GM12878 (cell line): ENCODE measurements around the gene SLC16A9. TPM values are rescaled to one million over a fixed set of nuclear protein-coding genes. Genes with fewer than 3 reads are reported as not detected.

Experiments used
- ATAC-seq: fragments of 200-7000 bp; cut with Tn5 transposase; 3 replicates; pipeline ENCODE4 v1.9.1; 2020; ENCODE audit warnings: mild to moderate bottlenecking, moderate library complexity
- BruUV-seq: library from RNA; stranded (reverse); fragments of 400-500 nt; replicated peaks from 2 replicates; lab custom pipeline; 2021; lab: Mats Ljungman, UMichigan
- CTCF ChIA-PET: fragments of 300-600 bp; sonication (Branson Sonifier 250); formaldehyde crosslinking; extraction: SDS; loops from one replicate; lab custom pipeline; 2021; ENCODE audit warnings: inconsistent platforms; lab: Yijun Ruan, JAX
- POLR2A ChIA-PET: fragments of 350-600 bp; formaldehyde crosslinking; extraction: SDS; loops from one replicate; lab custom pipeline; 2021; ENCODE audit warnings: inconsistent platforms; lab: Charles Lee
- RAD21 ChIA-PET: fragments of 300-600 bp; sonication (Branson Sonifier 250); formaldehyde crosslinking; loops from one replicate; lab custom pipeline; 2023; ENCODE audit warnings: antibody characterized with exemption; ENCODE audit not compliant: unreplicated experiment; lab: Charles Lee
- SMC1A ChIA-PET: fragments of 300-600 bp; sonication (Branson Sonifier 250); formaldehyde crosslinking; loops from one replicate; lab custom pipeline; 2023; ENCODE audit not compliant: unreplicated experiment, uncharacterized antibody; lab: Charles Lee
- DNase-seq: peaks from one replicate; pipeline ENCODE4 v3.0.0-alpha.2; 2011; ENCODE audit warnings: low read depth, low spot score
- FAIRE-seq: peaks from 3 replicates; lab custom pipeline; 2011; peaks lifted over from hg19 to GRCh38; lab: Jason Lieb, UNC
- H2AFZ ChIP-seq: 2 replicates; pipeline ENCODE4 v1.6.0; 2011; ENCODE audit warnings: low read depth, low read length, control low read depth; ENCODE audit not compliant: control insufficient read depth
- H3K27ac ChIP-seq: 2 replicates; pipeline ENCODE4 v1.5.1; 2011; ENCODE audit warnings: control low read depth; ENCODE audit not compliant: control insufficient read depth, insufficient read depth
- H3K27me3 ChIP-seq, 2 experiments: replicated peaks in 1 of 2; 2 replicates each; pipeline versions ENCODE4 v1.6.0 to v1.6.1; 2011; ENCODE audit warnings: low read length in 1 of 2; ENCODE audit not compliant: control insufficient read depth in 2 of 2, insufficient read depth in 2 of 2
- H3K36me3 ChIP-seq, 2 experiments: 2 replicates each; pipeline ENCODE4 v1.5.1; 2011; ENCODE audit warnings: low read length in 1 of 2; ENCODE audit not compliant: control insufficient read depth in 2 of 2, insufficient read depth in 2 of 2
- H3K4me1 ChIP-seq: 2 replicates; pipeline ENCODE4 v1.6.1; 2011; ENCODE audit warnings: mild to moderate bottlenecking, low read length, moderate library complexity, mixed read lengths; ENCODE audit not compliant: control insufficient read depth, insufficient read depth
- H3K4me2 ChIP-seq: 2 replicates; pipeline ENCODE4 v1.6.0; 2011; ENCODE audit warnings: control low read depth; ENCODE audit not compliant: control insufficient read depth, insufficient read depth
- H3K4me3 ChIP-seq: fragments of 200-600 bp; sonication (generic); 2 replicates; pipeline ENCODE4 v1.5.1; 2016
- H3K79me2 ChIP-seq: 2 replicates; pipeline ENCODE4 v1.6.0; 2011; ENCODE audit warnings: low read length; ENCODE audit not compliant: control insufficient read depth, insufficient read depth
- H3K9ac ChIP-seq: 2 replicates; pipeline ENCODE4 v1.8.0; 2011; ENCODE audit warnings: low read length, control low read depth, mixed read lengths; ENCODE audit not compliant: control insufficient read depth, insufficient read depth
- H3K9me3 ChIP-seq: replicated peaks from 3 replicates; pipeline ENCODE4 v1.5.1; 2011; ENCODE audit warnings: mild to moderate bottlenecking, low read length; ENCODE audit not compliant: control insufficient read depth, insufficient read depth
- H4K20me1 ChIP-seq: 2 replicates; pipeline ENCODE4 v1.6.0; 2011; ENCODE audit not compliant: control insufficient read depth, insufficient read depth
- BCL3 ChIP-seq: IDR thresholded peaks from 2 replicates; pipeline ENCODE4 v1.6.1; 2011; ENCODE audit warnings: borderline replicate concordance, low read depth, mild to moderate bottlenecking, moderate library complexity, low read length; ENCODE audit not compliant: insufficient read depth, poor library complexity, severe bottlenecking
- BRCA1 ChIP-seq: IDR thresholded peaks from 2 replicates; pipeline ENCODE4 v1.6.1; 2011; ENCODE audit warnings: low read depth, low read length, improper control_type of control experiment
- DPF2 ChIP-seq: fragments of 450-650 bp; IDR thresholded peaks from 2 replicates; pipeline ENCODE4 v1.6.1; 2017; ENCODE audit warnings: mild to moderate bottlenecking
- IKZF1 ChIP-seq: fragments of 450-650 bp; conservative IDR thresholded peaks from 2 replicates; pipeline ENCODE4 v1.6.1; 2017; ENCODE audit warnings: antibody characterized with exemption, mild to moderate bottlenecking
- JUNB ChIP-seq: IDR thresholded peaks from 2 replicates; pipeline ENCODE4 v1.6.1; 2016; ENCODE audit warnings: antibody characterized with exemption, mild to moderate bottlenecking
- MEF2A ChIP-seq: IDR thresholded peaks from 2 replicates; pipeline ENCODE4 v1.6.1; 2011; ENCODE audit warnings: low read depth, mild to moderate bottlenecking, low read length, moderate library complexity; ENCODE audit not compliant: insufficient read depth
- NFIC ChIP-seq: IDR thresholded peaks from 2 replicates; pipeline ENCODE4 v1.6.1; 2012; ENCODE audit warnings: low read depth, mild to moderate bottlenecking, inconsistent platforms, low read length, moderate library complexity
- POU2F2 ChIP-seq: IDR thresholded peaks from 3 replicates; pipeline ENCODE4 v1.6.1; 2011; ENCODE audit warnings: low read depth, mild to moderate bottlenecking, low read length, borderline replicate concordance
- TCF3 ChIP-seq: IDR thresholded peaks from 2 replicates; pipeline ENCODE4 v1.6.1; 2012; ENCODE audit warnings: low read depth, mild to moderate bottlenecking, low read length, borderline replicate concordance; ENCODE audit not compliant: insufficient read depth
- ZBTB11 ChIP-seq: fragments of 450-650 bp; formaldehyde crosslinking; IDR thresholded peaks from 2 replicates; pipeline ENCODE4 v1.5.0; 2022; ENCODE audit warnings: mild to moderate bottlenecking, missing genetic modification characterization
- ZSCAN29 ChIP-seq: fragments of 450-650 bp; IDR thresholded peaks from 2 replicates; pipeline ENCODE4 v1.6.1; 2017; ENCODE audit warnings: mild to moderate bottlenecking, moderate library complexity
- WGBS: methylation state at CpG from one replicate; pipeline ENCODE4 v1.1.6; 2016; ENCODE audit warnings: low lambda C conversion rate; ENCODE audit not compliant: insufficient replicate concordance, insufficient coverage; ENCODE audit errors: missing lambda C conversion rate; 5-methylcytosine and 5-hydroxymethylcytosine counted together
- in situ Hi-C: fragments of 300-500 bp; cut with MboI; formaldehyde crosslinking; loops from 9 replicates; pipeline ENCODE4 v1.14.3; 2018; ENCODE audit warnings: mixed read lengths
- intact Hi-C: fragments of 100-400 bp; cut with micrococcal nuclease; formaldehyde crosslinking; loops from one replicate; pipeline ENCODE4 v1.14.2; 2022; ENCODE audit not compliant: unreplicated experiment
- polyA plus RNA-seq, 11 experiments: library from polyadenylated mRNA; depleted of rRNA in 4 of 11; unstranded in 6 of 11; stranded (reverse) in 5 of 11; fragments of >200 nt; fragmentation: Nextera tagmentation in 4 of 11; fragmentation: Illumina TruSeq in 1 of 11; extraction: Ambion mirVana in 4 of 11; extraction: Trizol in 1 of 11; gene quantifications; 1 replicate in 1 of 11; 2 replicates in 10 of 11; pipeline versions ENCODE4 v1.2.1 to v1.2.3, GENCODE V29; 2011 to 2016; ENCODE audit warnings: inconsistent platforms in 2 of 11, missing spikeins in 2 of 11, low read depth in 1 of 11
- total RNA-seq, 4 experiments: library from RNA; depleted of rRNA in 3 of 4; stranded (reverse); fragments of >200 nt in 3 of 4; fragmentation: Illumina TruSeq in 1 of 4; extraction: Trizol in 1 of 4; gene quantifications; 2 replicates each; pipeline versions ENCODE4 v1.2.1 to v1.2.3, GENCODE V29; 2013 to 2021

SLC16A9 gene
- total and polyA plus RNA-seq, 10 of the 15 experiments (the other 5 are each of a cell fraction or from before 2014, with no cell fraction given) = 0.86 to 6.2 (median 4.3) TPM

- intact Hi-C loops = no loop called here
- H4K20me1 ChIP-seq = no peaks in the 10 kb centered on the region
- H3K9me3 ChIP-seq = no peaks in the 10 kb centered on the region
- no peaks in the 10 kb centered on the region for H3K27me3 ChIP-seq
- TF ChIP-seq DPF2 = no peak
- TF ChIP-seq TCF3 = no peak
- no peak for TF ChIP-seq BRCA1
- ChIA-PET POLR2A (interaction anchor here (0.7 kb wide), 1 partner anchor 22 kb away, joined by 3 read pairs; no protein-coding TSS in a partner anchor), RAD21 (no interaction called here), SMC1A (no interaction called here), CTCF (no interaction called here)
- no peak overlapping the region for H2AFZ ChIP-seq
- no peaks in the 10 kb centered on the region for H3K36me3 ChIP-seq
- H3K4me1 ChIP-seq = no peaks in the 10 kb centered on the region
- 94% methylated on average over 2 of the region's 2 CpGs for WGBS
- ATAC-seq (no peak), FAIRE-seq (no peak), DNase-seq (no peak)
- H3K79me2 ChIP-seq = no peaks in the 10 kb centered on the region
- no TSS peak for BruUV-seq
- no peak overlapping the region for H3K27ac ChIP-seq
- H3K9ac ChIP-seq = no peak overlapping the region
- H3K4me2 ChIP-seq = no peak overlapping the region
- H3K4me3 ChIP-seq = no peak overlapping the region
- in situ Hi-C loops = no loop called here
These were observed 17.5 kb downstream of the SLC16A9 start for GRCh38 chr10:59692113-59692512.

- no peak for DNase-seq
- Histone ChIP-seq H3K9me3 (no peaks in the 10 kb centered on the region), H3K9ac (no peak overlapping the region), H3K79me2 (no peaks in the 10 kb centered on the region), H4K20me1 (no peaks in the 10 kb centered on the region), H3K27ac (no peak overlapping the region), H3K4me1 (no peaks in the 10 kb centered on the region), H2AFZ (no peak overlapping the region), H3K4me2 (no peak overlapping the region), H3K36me3 (no peaks in the 10 kb centered on the region), H3K27me3 (no peaks in the 10 kb centered on the region), H3K4me3 (no peak overlapping the region)
- RAD21 ChIA-PET = no interaction called here
- no peak for ATAC-seq
- no TSS peak for BruUV-seq
- intact Hi-C loops (no loop called here), in situ Hi-C loops (no loop called here)
- CTCF ChIA-PET = no interaction called here
- WGBS = 58% methylated on average over 5 of the region's 5 CpGs
- SMC1A ChIA-PET = no interaction called here
- no peak for TF ChIP-seq BCL3
- TF ChIP-seq ZSCAN29 = no peak
- no peak for TF ChIP-seq MEF2A
- no peak for TF ChIP-seq JUNB
- no peak for TF ChIP-seq POU2F2
- no peak for TF ChIP-seq IKZF1
- no peak for TF ChIP-seq NFIC
- no peak for TF ChIP-seq ZBTB11 (CRISPR knock-in tag)
- POLR2A ChIA-PET = no interaction called here
- FAIRE-seq = no peak
These were observed 20.7 kb downstream of the SLC16A9 start for GRCh38 chr10:59688921-59689351.
